ENCODE results near the gene GDAP2. TPM values are rescaled to one million over a fixed set of nuclear protein-coding genes. Genes with fewer than 3 reads are reported as not detected.

Gene GDAP2
- total and polyA plus RNA-seq, 4 donors = 3.1 to 38.8 (median 18.5) TPM

- 49 to 99% methylated on average over 4 of the region's 4 CpGs for WGBS, 2 donors
- H3K4me3 ChIP-seq (ENCODE audit: low read length in 2 of 2) = no peak overlapping the region
- intact Hi-C loops (cut with DNase I) = no loop called here
- ATAC-seq (ENCODE audit: low FRiP score) = no peak
- DNase-seq = no peak
- H3K36me3 ChIP-seq (ENCODE audit: control insufficient read depth in 1 of 2, insufficient read depth in 2 of 2, low read length in 1 of 2) = no peaks in the 10 kb centered on the region
- H3K27ac ChIP-seq (ENCODE audit: low read depth in 1 of 2, low read length in 2 of 2) = no peak overlapping the region
- H3K9me3 ChIP-seq (ENCODE audit: control insufficient read depth, low read length) = no peaks in the 10 kb centered on the region
- H3K27me3 ChIP-seq (ENCODE audit: control insufficient read depth in 1 of 2, insufficient read depth in 2 of 2, low read length in 1 of 2) = no peaks in the 10 kb centered on the region
- H3K4me1 ChIP-seq (ENCODE audit: control insufficient read depth in 1 of 2, insufficient read depth in 2 of 2, low read length in 2 of 2) = no peaks in the 10 kb centered on the region
These were observed 110.1 kb downstream of the GDAP2 start for GRCh38 chr1:117819301-117819700.

DNA sequence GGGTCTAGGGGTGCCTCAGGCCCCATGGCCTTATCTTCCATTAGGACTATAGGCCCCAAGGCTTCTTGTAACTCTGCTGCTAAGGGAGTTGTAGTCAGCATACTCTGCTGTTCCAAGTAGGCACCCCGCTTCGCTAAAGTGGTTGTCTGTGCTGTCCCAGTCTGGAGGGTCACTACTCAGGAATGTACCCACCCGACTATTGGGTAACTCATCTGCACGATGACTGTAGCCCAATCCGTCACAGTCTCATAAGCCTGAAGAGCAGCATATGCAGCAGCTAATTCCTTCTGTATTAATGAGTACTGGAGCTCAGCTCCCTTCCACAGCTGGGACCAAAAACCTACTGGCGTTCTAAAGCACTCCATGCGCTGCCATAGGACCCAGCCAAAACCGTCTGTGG lies 111.0 kb downstream of the GDAP2 start:
- intact Hi-C loops (cut with DNase I) = no loop called here
- Histone ChIP-seq H3K36me3 (ENCODE audit: control insufficient read depth in 1 of 2, insufficient read depth in 2 of 2, low read length in 1 of 2) (no peaks in the 10 kb centered on the region), H3K27me3 (ENCODE audit: control insufficient read depth in 1 of 2, insufficient read depth in 2 of 2, low read length in 1 of 2) (no peaks in the 10 kb centered on the region), H3K4me1 (ENCODE audit: control insufficient read depth in 1 of 2, insufficient read depth in 2 of 2, low read length in 2 of 2) (peaks cover 0 to 3% of the 10 kb centered on the region in 2 donors), H3K9me3 (ENCODE audit: control insufficient read depth, low read length) (no peaks in the 10 kb centered on the region), H3K4me3 (ENCODE audit: low read length in 2 of 2) (no peak overlapping the region), H3K27ac (ENCODE audit: low read depth in 1 of 2, low read length in 2 of 2) (no peak overlapping the region)
- DNase-seq (no peak), ATAC-seq (ENCODE audit: low FRiP score) (no peak)
- 98% methylated on average over 8 of the region's 8 CpGs for WGBS, 2 donors

GRCh38 chr1:117817629-117818028 lies 111.8 kb downstream of the GDAP2 start:
- DNase-seq (no peak), ATAC-seq (ENCODE audit: low FRiP score) (no peak)
- no peak overlapping the region for H3K27ac ChIP-seq (ENCODE audit: low read depth in 1 of 2, low read length in 2 of 2)
- 96 to 100% methylated on average over 5 of the region's 5 CpGs for WGBS, 2 donors
- H3K4me1 ChIP-seq (ENCODE audit: control insufficient read depth in 1 of 2, insufficient read depth in 2 of 2, low read length in 2 of 2) = peaks cover 3 to 5% of the 10 kb centered on the region in 2 donors
- no peaks in the 10 kb centered on the region for H3K27me3 ChIP-seq (ENCODE audit: control insufficient read depth in 1 of 2, insufficient read depth in 2 of 2, low read length in 1 of 2)
- no peak overlapping the region for H3K4me3 ChIP-seq (ENCODE audit: low read length in 2 of 2)
- intact Hi-C loops (cut with DNase I) = no loop called here
- H3K36me3 ChIP-seq (ENCODE audit: control insufficient read depth in 1 of 2, insufficient read depth in 2 of 2, low read length in 1 of 2) = no peaks in the 10 kb centered on the region
- no peaks in the 10 kb centered on the region for H3K9me3 ChIP-seq (ENCODE audit: control insufficient read depth, low read length)

- Histone ChIP-seq H3K27ac (ENCODE audit: low read depth in 1 of 2, low read length in 2 of 2) (no peak overlapping the region), H3K4me3 (ENCODE audit: low read length in 2 of 2) (no peak overlapping the region), H3K9me3 (ENCODE audit: control insufficient read depth, low read length) (no peaks in the 10 kb centered on the region), H3K27me3 (ENCODE audit: control insufficient read depth in 1 of 2, insufficient read depth in 2 of 2, low read length in 1 of 2) (no peaks in the 10 kb centered on the region), H3K36me3 (ENCODE audit: control insufficient read depth in 1 of 2, insufficient read depth in 2 of 2, low read length in 1 of 2) (no peaks in the 10 kb centered on the region), H3K4me1 (ENCODE audit: control insufficient read depth in 1 of 2, insufficient read depth in 2 of 2, low read length in 2 of 2) (peaks cover 3 to 6% of the 10 kb centered on the region in 2 donors)
- ATAC-seq (ENCODE audit: low FRiP score) (no peak), DNase-seq (no peak)
- WGBS, 2 donors = 82 to 93% methylated on average over 9 of the region's 9 CpGs
- intact Hi-C loops (cut with DNase I) = no loop called here
These were observed 113.5 kb downstream of the GDAP2 start for GRCh38 chr1:117815926-117816325.

DNA sequence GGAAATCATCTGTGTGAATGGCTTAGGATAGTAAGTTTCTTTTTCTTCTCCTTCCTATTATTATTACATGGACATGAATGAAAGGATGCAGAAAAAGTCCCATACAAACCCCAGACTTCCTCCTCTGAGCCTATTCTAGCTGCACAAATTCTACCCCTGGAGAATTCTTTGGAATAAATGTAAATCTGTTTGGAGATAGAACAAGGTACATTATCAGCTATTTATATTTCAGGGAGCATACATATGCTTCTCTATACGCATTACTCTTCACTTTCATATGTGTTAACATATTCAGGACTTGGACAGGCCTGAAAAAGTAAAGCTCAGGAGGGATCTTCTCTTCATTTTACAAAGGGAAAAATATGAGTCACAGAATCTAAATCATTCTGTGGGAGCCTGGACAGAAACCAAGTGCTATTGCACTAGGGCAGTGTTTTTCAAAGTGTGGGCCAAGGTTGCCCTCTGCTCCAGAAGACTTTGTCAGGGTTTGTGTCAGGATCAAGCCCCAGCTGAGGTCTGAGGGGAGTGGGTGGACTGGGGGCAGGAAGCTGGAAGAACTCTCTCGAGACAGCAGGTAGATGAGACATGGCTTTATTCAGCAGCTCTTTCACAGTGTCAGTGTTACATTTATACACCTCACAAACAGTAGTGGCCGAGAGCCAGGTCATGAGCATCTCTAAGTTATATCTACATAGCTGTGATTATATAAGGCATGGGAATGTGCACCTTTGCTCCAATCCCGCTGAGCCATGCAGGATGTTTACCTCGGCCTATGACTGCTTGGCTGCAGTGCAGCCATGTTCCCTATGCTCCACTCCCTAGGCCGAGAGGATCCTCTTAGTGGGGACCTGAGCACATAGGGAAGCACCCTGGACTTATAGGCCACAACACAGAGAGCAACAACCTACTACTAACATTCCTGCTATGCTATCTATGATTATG lies 114.3 kb downstream of the GDAP2 start:
- H3K27me3 ChIP-seq (ENCODE audit: control insufficient read depth in 1 of 2, insufficient read depth in 2 of 2, low read length in 1 of 2) = no peaks in the 10 kb centered on the region
- H3K9me3 ChIP-seq (ENCODE audit: control insufficient read depth, low read length) = no peaks in the 10 kb centered on the region
- no peak for ATAC-seq (ENCODE audit: low FRiP score)
- no peak overlapping the region for H3K4me3 ChIP-seq (ENCODE audit: low read length in 2 of 2)
- 53 to 80% methylated on average over 6 of the region's 6 CpGs for WGBS, 2 donors
- no peaks in the 10 kb centered on the region for H3K36me3 ChIP-seq (ENCODE audit: control insufficient read depth in 1 of 2, insufficient read depth in 2 of 2, low read length in 1 of 2)
- H3K27ac ChIP-seq (ENCODE audit: low read depth in 1 of 2, low read length in 2 of 2) = peak overlapping the region in 1 of 2 donors; percentile 56
- intact Hi-C loops (cut with DNase I) = no loop called here
- no peak for DNase-seq
- peaks cover 3 to 6% of the 10 kb centered on the region in 2 donors for H3K4me1 ChIP-seq (ENCODE audit: control insufficient read depth in 1 of 2, insufficient read depth in 2 of 2, low read length in 2 of 2)

Other genes starting within 250 kb of the GDAP2 start
- 10 to 100 TPM; 15.2 to 19.8 TPM for gene WDR3, start 118 bp upstream of the GDAP2 start, total RNA-seq
- 1 to 10 TPM; 2.0 to 2.3 TPM for gene WDR3, start 118 bp upstream of the GDAP2 start, polyA plus RNA-seq

Data from aorta (tissue), 5 donors.